Vagina (tissue), 2 donors: ENCODE data around the gene ZBP1.

ENCODE experiments used
- POLR2A ChIP-seq, 2 donors: fragments of 450-650 bp; IDR thresholded peaks; one replicate each; pipeline ENCODE4 v1.6.1; 2017; ENCODE audit warnings: antibody characterized with exemption in 2 of 2, mild to moderate bottlenecking in 2 of 2, moderate library complexity in 2 of 2
- POLR2AphosphoS5 ChIP-seq, 2 donors: sonication (generic); formaldehyde crosslinking; IDR thresholded peaks; one replicate each; pipeline ENCODE4 v1.9.0; 2017; ENCODE audit warnings: antibody characterized with exemption in 2 of 2, mild to moderate bottlenecking in 2 of 2, low read depth in 1 of 2; ENCODE audit not compliant: insufficient read depth in 1 of 2
- TF ChIP-seq, protein P1 (sequence below), 3 experiments: fragments of 450-650 bp in 2 of 3; fragments of 200-600 bp in 1 of 3; sonication (generic) in 1 of 3; IDR thresholded peaks; one replicate each; pipeline ENCODE4 v1.5.1; 2017 to 2019; ENCODE audit warnings: antibody characterized with exemption in 3 of 3, mild to moderate bottlenecking in 2 of 3, moderate library complexity in 2 of 3

DNA sequence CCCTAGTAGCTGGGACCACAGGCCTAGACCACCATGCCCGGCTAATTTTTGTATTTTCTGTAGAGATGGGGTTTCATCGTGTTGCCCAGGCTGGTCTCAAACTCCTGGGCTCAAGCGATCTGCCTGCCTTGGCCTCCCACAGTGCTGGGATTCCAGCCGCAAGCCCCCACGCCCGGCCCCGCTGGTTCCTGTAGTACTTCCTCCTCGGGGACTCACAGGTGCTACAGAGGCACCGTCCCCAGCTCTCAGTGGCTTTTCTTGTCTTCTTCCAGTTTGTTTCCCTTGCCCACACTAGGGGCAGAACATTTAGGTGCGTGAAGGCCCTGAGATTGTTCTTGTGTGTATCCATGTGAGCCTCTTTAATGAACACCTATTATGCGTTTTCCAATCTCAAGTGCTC is 773 bp upstream of the ZBP1 start:
- TF ChIP-seq, protein P1, sequence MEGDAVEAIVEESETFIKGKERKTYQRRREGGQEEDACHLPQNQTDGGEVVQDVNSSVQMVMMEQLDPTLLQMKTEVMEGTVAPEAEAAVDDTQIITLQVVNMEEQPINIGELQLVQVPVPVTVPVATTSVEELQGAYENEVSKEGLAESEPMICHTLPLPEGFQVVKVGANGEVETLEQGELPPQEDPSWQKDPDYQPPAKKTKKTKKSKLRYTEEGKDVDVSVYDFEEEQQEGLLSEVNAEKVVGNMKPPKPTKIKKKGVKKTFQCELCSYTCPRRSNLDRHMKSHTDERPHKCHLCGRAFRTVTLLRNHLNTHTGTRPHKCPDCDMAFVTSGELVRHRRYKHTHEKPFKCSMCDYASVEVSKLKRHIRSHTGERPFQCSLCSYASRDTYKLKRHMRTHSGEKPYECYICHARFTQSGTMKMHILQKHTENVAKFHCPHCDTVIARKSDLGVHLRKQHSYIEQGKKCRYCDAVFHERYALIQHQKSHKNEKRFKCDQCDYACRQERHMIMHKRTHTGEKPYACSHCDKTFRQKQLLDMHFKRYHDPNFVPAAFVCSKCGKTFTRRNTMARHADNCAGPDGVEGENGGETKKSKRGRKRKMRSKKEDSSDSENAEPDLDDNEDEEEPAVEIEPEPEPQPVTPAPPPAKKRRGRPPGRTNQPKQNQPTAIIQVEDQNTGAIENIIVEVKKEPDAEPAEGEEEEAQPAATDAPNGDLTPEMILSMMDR (IDR thresholded peaks at IDR 0.05), result no peak
- TF ChIP-seq POLR2A (IDR thresholded peaks at IDR 0.05) (no peak), POLR2AphosphoS5 (IDR thresholded peaks at IDR 0.05; ENCODE audit: insufficient read depth in 1 of 2, low read depth in 1 of 2) (no peak)
